Stimulated activated CD4-positive, alpha-beta T cell treated with anti-CD3 and anti-CD28 coated beads, Interleukin-4, amount 100 ng/mL, for 4 hours (primary cell): ENCODE data around the gene GMDS.
"Not testable (repeated sequence)": the region's sequence is repeated elsewhere in the genome, so short reads cannot be mapped to it uniquely, and the experiment has no call there.

Experiments used
- DNase-seq, 2 experiments: peaks; one replicate each; pipeline ENCODE4 v3.0.0-alpha.2; 2020

Gene GMDS

DNA sequence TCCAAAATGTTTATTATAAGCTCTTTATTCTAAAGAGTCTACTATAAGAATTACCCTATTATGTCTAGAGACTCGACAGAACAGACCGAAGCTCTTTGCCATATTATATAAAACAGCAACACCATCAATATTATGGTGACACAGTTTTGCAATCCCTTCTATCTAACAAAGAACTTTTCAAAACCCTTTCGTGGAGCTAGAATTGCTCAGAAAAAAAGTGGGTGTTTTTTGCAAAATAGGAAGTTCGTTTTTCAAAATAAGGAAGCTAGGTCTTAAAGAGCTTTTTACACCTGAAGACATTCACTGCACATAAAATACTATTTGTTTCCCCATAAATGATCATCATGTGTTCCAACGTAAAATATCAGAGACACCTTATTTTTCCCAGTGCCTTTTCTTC lies 395.7 kb downstream of the GMDS start:
- no peak for DNase-seq

DNA sequence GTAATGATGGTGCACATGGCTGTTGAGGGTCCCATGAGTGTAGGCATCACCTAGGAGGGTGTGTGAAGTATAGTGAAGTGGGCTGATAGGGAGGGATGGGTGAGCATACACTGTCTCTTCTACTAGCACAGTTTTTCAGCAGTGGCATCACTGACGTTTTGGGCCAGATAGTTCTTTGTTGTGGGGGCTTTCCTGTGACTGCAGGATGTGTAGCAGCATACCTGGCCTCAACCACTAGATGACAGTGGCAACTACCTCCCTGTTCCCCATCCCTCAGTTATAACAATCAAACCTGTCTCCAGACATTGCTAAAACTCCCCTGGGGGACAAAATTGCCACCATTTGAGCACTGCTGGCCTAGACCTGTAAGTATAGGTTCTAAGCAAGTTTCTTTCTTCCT lies 396.7 kb downstream of the GMDS start:
- DNase-seq, result no peak

DNA sequence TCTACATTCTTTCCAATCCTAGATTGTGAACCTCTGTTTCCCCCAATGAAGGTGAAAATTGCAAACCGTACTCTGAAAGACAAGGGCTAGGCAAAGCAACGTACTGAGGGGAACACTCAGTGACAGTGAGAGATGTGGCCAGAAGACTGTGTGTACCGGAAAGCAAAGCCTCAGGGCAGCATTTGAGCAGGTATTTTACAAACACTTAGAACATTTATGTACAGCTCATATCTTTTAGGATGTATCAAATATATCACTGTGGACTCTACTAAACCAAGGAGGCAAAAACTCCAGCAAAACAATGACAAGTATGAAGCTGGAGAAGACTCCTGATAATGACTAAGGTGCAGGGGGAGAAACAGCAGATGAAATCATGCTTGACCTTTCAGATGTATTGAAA lies 398.8 kb downstream of the GMDS start:
- no peak for DNase-seq

DNA sequence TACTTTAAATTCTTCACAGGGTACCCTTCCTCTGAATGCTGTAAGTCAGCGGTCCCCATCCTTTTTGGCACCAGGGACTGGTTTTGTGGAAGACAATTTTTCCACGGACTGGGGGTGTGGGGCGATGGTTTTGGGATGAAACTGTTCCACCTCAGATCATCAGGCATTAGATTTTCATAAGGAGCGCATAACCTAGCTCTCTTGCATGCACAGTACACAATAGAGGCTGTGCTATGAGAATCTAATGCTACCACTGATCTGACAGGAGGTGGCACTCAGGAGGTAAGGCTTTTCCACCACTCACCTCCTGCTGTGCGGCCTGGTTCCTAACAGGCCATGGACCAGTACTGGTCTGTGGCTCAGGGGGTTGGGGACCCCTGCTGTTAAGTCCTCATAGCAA lies 399.9 kb downstream of the GMDS start:
- not testable (repeated sequence) for DNase-seq

DNA sequence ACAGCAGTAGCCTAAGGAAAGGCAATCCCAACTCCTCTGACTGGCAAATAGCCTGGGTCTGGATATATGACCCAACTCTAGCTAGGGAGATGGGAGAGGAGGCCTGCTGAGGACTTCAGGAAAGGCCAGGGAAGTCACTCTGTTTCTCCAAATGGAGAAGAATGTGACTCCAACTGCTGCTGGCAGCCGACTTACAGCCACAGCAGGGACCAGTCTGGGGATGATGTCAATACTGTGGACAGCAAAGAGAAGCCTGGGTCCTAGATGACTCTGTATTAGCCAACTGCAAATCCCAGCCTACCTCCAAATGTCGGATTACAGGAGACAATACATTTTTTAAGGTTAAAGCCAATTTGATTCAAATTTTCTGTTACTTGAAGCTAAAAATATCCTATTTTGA lies 403.1 kb downstream of the GMDS start:
- no peak for DNase-seq

DNA sequence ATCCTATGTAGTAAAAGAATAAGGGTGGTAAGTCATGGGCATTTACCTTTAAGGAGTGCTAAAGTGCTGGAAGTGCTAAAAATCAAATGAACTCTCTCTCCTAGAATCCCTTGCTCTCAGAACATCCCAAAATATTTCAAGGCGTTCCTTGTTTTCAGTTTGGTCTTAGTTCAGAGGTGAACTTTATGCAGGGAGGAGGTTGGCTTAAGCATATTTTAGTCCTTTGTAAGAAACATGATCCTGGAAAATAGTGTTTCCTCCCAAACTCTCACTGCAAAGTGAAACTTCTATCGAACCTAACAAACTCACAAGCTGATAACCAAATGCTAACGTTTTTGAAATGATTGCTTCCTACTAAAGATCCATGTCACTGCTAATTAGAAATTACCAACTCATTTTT lies 404.3 kb downstream of the GMDS start:
- no peak for DNase-seq

DNA sequence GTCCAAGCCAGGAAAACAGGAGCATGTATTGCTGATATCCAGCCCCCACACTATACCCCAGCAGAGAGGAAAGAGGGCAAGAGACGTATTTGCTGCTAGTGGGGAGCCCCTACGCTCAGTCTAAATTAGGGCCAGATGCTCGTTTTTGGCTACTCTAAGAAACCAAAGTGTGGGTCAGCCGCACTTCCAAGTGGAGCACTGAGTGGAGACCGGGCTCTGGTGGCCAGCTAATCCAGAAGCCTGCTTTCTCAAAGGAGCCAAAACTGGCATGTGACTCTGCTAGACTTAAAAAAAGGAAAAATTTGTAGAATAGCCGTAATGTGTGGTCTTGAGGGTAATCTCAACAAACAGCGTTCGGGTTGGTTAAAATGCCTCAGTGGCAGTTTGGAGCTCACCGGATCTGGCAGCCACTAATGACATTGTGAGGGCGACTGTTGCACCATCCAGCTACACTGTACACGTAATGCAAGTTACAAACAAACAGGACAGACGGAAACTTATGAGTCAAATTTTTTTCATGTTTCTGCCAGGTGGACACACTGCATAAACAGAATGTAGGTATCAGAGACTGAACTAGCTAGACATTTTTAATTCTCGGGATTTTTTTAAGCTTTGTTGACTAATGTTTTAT lies 404.8 kb downstream of the GMDS start:
- no peak for DNase-seq

DNA sequence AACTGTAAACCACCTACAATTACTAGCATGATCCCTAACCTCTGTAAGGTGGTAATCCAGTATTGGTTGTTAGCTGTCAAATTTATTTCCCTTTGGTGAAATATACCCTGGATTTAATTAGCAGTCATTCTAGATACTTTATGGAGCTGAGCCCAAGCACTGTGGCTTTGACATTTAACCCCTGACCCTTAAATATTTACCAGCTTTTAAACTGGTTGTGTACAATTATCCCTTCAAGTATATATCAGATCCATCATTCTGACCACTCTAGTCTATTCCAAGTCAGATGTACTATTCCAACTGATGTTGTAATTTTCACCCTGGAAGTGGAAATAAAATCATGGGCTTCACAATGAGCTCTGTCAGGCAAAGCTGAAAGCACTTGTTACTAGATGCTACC lies 406.0 kb downstream of the GMDS start:
- no peak for DNase-seq

DNA sequence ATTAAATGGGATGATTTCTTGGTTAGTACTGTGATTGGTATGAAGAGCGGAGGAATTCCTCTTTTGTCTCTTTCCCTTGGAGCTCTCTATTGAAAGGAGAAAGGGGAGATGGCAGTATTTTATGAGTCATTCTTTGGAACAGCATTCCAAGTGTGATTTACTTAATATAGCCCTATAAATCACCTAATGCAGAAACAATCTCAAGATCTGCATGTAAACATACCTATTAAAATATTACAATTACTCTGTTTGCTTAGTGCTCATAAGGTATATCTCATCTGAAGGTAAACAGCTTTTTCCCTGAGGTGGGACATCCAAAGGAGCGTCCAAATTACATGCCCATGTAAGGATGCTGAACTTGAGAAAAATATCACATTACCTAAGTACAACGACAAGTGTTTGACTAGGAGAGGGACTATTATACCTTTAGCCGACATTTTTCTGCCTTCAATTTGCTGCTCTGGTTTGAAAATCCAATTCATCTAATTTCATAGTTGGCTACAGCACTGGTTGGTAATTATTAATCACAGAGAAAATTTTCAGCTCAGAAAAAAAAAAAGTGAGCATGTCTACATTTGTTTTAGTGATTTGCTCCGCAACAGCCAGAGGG lies 406.7 kb downstream of the GMDS start:
- DNase-seq, result no peak

DNA sequence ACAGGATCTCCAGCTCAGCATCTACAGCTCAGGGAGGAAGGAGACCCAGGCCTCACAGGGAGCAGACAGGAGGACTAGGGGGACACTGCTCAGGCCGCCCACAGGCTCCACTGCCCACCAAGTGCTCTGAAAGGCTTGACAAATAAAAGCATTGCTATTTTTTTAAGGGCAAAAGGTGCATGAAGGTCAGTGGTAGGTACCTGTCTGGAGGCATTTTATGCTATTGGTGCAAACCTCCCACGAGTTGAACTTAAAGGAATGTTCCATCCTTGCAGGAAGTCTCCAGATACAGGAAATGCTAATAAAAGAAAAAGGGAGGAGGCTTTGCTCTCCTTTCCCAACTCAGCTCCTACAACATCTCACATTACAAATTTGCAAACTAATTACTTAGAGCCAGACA lies 407.6 kb downstream of the GMDS start:
- DNase-seq, result no peak

DNA sequence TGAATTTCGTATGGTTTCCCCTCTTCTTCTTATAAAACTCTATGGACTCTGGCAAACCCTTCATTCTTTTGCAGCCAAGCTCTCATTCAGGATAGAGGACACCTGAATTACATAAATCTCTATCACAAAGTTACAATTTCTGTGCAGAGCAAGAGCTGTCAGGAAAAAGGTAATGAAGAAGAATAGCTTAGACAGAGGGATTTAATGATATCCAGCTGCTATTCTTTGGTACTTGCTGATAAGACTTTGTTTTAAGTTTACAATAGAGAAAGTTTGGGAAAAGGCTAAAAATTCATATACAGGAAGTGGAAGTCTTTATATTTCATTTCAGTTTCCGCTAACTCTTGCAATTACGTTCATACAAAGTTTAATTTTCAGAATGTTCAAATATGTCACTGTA lies 408.7 kb downstream of the GMDS start:
- DNase-seq, result no peak

DNA sequence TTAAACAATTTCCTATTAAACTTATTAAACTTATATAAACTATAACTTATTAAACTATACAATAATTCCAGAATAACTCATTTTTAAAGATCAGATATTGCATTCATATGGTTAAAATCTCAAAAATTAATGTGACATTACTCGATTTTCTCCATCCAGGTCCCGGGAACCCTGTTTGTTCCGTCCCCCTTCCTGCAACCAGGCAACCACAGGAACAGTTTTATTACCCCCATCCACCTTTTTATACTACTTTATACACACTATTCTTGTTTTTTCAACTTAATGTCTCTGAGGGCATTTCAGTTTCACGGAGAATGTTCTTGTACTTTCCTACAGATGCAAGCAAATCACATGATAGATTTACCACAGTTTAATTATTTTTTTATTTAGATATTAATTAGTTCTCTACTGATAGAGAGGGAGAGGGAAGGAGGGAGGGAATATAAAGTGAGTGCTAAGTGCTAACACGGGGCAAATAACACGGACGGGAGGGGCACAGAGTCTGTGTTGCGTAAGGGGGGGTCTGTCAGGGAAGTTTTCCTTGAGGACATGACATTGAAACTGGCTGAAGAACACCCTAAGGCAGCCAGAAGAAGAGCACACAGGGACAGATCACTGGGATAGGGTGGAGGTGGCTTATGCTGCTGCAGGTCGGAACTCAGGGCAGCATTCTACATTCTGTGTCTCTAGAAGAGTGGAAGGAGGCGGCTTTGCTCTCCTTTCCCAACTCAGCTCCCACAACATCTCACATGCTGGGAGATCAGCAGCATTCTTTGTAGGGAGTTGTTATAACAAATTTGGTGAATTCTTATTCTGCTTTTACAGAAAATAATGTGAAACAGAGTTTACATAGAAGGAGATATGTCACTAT lies 410.5 kb downstream of the GMDS start:
- no peak for DNase-seq

DNA sequence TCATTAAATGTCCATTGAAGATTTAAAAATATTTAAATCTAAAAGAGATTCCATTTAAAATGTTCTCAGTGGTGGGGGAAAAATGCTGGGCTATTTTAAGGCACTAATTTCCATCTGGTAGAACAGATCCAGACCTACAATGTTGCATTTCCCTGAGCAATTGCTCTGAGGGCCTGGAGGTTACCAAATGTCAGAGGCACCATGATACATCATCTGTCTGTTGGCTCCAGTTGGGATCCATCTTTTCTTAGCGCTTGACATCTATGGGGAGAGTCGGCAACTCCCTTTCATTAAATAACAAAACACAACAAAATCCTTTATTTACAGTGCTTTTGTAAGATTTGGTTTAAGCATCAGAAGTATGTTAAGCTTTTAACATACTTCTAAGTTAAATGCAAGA lies 411.2 kb downstream of the GMDS start:
- no peak for DNase-seq

DNA sequence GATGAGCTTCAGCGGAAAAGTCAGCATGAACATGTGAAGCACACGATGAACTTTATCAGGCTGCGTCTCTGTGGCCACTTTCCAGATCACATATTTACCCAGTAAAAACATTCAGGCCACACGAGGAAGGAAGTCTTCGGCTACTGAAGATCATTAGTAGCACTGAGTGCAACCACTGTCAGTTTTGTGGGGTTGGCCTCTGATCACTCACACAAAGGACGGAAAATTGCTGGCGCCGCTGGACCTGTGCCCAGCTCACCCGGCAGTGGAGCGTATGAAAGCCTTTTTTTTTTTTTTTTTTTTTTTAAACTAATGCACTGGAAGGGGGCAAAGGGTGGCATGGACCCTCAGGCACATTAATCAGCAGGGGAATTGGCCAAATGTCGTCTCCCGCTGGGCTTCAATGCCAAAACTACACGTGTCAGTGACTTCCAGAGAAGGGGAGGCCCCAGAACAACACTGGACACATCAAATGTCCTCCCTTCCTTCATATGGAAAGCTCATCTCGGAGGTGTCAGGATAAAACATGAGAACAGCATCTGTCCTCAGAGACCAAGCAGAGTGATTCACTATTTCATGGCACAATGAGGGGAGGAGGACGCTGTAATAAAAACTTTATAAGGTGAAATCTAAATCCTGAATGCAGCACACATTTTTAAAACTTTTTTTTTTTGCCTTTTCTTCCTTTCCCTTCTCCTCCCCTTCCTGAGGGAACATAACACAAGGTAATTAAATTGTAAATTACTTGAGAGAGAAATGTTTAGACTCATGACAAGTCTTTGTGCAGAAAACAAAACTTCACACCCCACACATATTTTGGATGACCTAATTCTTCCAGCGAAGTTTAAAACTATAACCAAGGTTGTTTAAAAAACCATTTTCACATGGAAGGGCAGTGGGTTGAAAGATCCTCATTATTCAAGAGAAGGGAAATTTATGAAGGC lies 412.3 kb downstream of the GMDS start:
- DNase-seq, result no peak

DNA sequence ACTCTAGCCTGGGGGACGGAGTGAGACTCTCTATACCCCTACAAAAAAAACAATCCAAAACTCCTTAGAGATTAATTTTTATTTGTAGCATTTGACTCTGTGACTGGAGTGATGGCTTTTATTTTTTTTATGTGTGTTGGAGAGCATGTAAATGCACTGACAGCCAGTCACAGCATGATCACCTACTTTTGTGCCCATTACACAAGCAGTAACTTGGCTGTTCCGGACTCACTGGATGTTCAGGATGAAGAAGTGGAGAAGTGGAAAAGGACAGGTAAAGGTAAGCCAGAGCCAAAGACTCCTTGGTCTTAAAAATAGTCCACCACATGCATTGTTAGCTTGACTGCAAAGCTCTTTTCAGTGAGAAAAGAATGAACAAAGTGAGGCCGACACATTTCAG lies 413.0 kb downstream of the GMDS start:
- DNase-seq, result no peak

DNA sequence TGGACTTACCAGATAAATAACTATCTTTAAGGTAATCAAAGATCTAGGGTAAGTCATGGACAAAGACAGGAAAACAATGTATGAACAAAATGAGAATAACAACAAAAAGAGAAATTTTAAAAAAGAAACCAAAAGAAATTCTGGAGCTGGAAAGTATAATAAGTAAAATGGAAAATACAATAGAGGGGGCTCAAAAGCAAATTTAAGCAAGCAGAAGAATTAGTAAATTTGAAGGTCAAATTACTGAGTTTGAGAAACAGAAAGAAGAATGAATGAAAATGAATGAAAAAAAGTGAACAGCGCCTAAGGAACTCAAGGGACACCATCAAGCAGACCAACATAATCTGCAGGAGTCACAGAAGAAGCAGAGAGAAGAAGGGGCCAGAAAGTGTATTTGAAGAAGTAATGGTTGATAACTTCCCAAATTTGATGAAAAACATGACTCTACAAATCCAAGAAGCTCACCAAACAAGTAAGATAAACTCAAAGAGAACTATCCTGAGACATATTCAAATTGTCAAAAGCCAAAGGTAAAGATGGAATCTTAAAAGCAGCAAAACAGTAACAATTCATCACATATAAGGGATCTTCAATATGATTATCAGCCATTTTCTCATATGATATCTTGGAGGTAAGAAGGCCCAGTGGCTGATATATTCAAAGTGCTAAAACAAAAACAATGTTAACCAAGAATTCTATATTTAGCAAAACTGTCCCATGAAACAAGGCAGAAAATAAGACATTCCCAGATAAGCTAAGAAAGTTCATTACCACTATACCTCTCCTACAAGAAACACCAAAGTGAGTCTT lies 417.2 kb downstream of the GMDS start:
- no peak for DNase-seq

DNA sequence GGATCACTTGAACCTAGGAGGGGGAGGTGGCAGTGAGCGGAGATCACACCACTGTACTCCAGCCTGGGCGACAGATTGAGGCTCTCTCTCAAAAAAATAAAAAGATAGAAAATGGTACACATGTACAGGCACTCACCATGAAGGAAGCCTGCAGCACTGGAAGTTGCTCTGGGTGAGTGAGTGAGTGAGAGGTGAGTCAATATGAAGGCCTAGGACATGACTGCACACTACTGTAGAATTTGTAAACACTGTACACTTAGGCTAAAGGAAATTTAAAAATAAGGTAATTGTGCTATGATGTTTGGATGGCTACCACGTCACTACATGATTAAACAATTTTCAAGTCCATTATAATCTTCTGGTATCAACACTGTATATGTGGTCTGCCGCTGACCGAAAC lies 419.5 kb downstream of the GMDS start:
- DNase-seq, result no peak

DNA sequence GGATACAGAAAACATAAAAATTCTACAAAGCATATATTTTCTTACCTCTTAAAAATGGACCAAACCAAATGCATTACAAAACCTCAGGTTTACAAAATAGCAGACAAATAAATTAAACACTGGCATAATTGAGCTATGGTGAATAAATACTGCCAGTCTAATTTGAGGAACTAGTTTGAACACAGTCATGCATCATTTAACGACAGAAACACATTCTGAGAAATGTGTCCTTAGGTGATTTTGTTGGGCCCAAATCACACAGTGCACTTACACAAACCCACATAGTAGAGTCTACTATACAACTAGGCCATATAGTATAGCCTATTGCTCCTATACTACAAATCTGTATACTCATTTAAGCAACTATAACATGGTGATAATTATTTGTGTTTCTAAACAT lies 420.1 kb downstream of the GMDS start:
- DNase-seq, result no peak

DNA sequence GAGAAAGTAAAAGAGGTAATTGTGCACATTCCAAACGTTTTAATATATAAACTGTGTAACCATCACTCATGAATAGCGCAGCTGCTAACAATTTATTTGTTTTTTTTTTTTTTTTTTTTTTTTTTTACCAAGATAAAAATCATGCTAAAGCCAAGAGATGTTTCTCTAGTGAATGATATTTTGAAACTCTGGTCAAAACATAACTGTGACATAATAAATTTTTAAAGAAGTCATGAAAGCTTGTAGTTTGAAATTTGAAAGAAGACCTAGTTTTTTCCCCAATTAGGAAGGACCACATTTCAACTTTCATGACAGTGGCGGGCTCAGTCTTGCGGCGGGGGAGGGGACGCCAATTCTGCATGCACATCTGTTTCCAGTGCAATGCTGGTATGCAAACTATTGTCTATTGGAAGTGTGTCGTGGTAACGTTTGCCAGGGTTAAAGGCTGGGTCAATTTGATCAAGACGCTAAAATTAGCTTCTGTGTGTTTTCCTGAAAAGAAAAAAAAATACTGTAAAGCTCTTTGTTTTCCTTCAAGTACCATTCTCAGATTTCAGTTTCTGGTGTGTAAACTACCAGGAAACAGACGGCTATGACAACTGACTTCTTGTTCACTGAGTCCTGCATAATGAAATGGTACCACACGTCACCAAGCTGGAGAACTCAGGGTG lies 423.8 kb downstream of the GMDS start:
- no peak for DNase-seq

DNA sequence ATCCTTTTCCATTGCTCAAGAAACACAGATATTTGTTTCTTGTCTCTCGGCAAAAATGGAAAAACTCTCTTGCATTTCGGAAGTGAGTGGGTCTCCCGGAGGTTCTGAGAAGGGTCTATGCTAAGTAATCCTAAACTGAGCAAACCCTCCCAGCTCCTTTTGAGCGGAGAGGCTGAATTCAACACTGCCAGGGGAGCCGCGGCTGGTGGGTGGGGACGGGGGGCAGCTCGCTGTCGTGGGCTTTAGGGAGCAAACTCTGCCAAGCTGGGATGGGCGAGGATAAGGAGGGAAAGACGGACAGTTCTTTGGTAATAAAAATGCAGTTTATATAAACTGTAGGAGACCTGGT lies 424.3 kb downstream of the GMDS start:
- DNase-seq, result no peak

DNA sequence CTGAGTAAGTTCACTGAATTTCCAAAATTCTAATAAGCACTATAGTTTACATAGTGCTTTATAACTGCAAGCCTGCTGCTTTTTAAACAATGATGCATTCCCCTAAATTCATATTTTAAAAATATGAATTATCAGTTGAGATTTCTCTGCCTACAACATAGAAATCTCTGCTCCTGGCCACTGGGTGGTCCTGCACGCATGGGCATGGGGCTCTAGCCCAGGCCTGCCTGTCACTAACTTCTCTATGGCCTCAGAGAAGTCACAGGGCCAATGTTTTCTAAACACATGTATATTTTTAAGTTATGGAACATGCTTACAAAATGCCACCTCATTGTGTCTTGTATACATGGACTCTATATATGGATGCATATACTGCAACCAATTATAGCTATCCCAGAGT lies 424.7 kb downstream of the GMDS start:
- no peak for DNase-seq

DNA sequence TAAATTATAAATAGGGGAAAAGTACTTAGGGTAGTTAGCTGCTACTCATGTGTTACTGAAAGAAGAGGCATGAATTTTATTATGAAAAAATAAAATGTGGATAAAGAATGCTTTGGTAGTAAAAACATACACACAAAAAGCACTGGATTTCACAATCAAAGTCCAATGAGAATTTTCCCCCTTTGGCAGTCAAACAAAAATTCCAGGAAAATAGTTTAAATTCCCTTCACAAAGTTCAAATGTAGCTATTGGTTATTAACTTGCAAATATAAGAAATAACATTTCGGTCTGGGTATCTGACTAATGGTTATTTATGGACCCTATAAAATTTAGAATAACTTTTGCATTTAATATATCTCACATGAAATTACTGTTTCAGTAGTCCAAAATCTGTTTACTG lies 425.2 kb downstream of the GMDS start:
- DNase-seq, result no peak
